DMS53 (cell line): Measurements from ENCODE around the gene PEBP1.

ENCODE experiments used
- DNase-seq: peaks from one replicate; lab custom pipeline; 2025; lab: John Stamatoyannopoulos, UW

PEBP1 gene

GRCh38 chr12:118193958-118194357 lies 58.0 kb downstream of the PEBP1 start:
- DNase-seq, result no peak
